Measurements from ENCODE around the gene NKG7.

GRCh38 chr19:51333836-51334460 lies 38.5 kb downstream of the NKG7 start:
- TF ChIP-seq POLR2AphosphoS5 (IDR thresholded peaks at IDR 0.05; ENCODE audit: borderline replicate concordance, low read depth, low read length) = no peak
- no peak for TF ChIP-seq EZH2 (IDR thresholded peaks at IDR 0.05)
- TF ChIP-seq FOXP2 (optimal IDR thresholded peaks at IDR 0.05; ENCODE audit: control extremely low read depth, extremely low read length, insufficient read depth) = no peak

All from SK-N-MC (cell line).